ENCODE measurements around the gene MTHFSD.

DNA sequence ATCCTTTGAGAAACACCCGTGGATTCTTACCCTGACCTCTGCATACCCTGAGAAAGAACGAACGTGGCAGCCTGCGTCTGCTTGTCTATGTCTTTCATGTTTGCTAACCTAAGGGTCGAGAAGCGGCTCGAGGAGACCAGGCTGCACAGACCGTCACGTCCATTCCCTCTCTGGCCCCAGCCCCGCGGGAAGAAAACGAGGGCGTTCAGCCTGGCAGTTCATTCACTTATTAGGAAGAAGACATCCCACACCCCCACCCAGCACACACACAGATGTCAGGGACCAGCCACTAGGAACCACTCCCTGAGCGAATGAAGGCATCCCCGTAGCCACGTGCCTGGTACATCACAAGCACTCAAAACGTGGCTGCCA is 655 bp upstream of the MTHFSD start:
- TF ChIP-seq, protein P1, sequence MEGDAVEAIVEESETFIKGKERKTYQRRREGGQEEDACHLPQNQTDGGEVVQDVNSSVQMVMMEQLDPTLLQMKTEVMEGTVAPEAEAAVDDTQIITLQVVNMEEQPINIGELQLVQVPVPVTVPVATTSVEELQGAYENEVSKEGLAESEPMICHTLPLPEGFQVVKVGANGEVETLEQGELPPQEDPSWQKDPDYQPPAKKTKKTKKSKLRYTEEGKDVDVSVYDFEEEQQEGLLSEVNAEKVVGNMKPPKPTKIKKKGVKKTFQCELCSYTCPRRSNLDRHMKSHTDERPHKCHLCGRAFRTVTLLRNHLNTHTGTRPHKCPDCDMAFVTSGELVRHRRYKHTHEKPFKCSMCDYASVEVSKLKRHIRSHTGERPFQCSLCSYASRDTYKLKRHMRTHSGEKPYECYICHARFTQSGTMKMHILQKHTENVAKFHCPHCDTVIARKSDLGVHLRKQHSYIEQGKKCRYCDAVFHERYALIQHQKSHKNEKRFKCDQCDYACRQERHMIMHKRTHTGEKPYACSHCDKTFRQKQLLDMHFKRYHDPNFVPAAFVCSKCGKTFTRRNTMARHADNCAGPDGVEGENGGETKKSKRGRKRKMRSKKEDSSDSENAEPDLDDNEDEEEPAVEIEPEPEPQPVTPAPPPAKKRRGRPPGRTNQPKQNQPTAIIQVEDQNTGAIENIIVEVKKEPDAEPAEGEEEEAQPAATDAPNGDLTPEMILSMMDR (IDR thresholded peaks at IDR 0.05): no peak
- TF ChIP-seq, protein P2, sequence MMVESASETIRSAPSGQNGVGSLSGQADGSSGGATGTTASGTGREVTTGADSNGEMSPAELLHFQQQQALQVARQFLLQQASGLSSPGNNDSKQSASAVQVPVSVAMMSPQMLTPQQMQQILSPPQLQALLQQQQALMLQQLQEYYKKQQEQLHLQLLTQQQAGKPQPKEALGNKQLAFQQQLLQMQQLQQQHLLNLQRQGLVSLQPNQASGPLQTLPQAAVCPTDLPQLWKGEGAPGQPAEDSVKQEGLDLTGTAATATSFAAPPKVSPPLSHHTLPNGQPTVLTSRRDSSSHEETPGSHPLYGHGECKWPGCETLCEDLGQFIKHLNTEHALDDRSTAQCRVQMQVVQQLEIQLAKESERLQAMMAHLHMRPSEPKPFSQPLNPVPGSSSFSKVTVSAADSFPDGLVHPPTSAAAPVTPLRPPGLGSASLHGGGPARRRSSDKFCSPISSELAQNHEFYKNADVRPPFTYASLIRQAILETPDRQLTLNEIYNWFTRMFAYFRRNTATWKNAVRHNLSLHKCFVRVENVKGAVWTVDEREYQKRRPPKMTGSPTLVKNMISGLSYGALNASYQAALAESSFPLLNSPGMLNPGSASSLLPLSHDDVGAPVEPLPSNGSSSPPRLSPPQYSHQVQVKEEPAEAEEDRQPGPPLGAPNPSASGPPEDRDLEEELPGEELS (CRISPR knock-in tag; IDR thresholded peaks at IDR 0.05): no peak
- no peak for TF ChIP-seq MXD4 (CRISPR knock-in tag; IDR thresholded peaks at IDR 0.05; ENCODE audit: borderline replicate concordance)
- TF ChIP-seq, protein P3, sequence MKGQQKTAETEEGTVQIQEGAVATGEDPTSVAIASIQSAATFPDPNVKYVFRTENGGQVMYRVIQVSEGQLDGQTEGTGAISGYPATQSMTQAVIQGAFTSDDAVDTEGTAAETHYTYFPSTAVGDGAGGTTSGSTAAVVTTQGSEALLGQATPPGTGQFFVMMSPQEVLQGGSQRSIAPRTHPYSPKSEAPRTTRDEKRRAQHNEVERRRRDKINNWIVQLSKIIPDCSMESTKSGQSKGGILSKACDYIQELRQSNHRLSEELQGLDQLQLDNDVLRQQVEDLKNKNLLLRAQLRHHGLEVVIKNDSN (CRISPR knock-in tag; IDR thresholded peaks at IDR 0.05): no peak
- TF ChIP-seq, protein P4, sequence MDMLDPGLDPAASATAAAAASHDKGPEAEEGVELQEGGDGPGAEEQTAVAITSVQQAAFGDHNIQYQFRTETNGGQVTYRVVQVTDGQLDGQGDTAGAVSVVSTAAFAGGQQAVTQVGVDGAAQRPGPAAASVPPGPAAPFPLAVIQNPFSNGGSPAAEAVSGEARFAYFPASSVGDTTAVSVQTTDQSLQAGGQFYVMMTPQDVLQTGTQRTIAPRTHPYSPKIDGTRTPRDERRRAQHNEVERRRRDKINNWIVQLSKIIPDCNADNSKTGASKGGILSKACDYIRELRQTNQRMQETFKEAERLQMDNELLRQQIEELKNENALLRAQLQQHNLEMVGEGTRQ (CRISPR knock-in tag; IDR thresholded peaks at IDR 0.05): no peak
- TF ChIP-seq TCF7 (CRISPR knock-in tag; IDR thresholded peaks at IDR 0.05; ENCODE audit: low read depth): no peak
- TF ChIP-seq ESRRA (CRISPR knock-in tag; IDR thresholded peaks at IDR 0.05; ENCODE audit: borderline replicate concordance): no peak
- TF ChIP-seq, protein P5, sequence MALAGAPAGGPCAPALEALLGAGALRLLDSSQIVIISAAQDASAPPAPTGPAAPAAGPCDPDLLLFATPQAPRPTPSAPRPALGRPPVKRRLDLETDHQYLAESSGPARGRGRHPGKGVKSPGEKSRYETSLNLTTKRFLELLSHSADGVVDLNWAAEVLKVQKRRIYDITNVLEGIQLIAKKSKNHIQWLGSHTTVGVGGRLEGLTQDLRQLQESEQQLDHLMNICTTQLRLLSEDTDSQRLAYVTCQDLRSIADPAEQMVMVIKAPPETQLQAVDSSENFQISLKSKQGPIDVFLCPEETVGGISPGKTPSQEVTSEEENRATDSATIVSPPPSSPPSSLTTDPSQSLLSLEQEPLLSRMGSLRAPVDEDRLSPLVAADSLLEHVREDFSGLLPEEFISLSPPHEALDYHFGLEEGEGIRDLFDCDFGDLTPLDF (CRISPR knock-in tag; IDR thresholded peaks at IDR 0.05): no peak
- TF ChIP-seq KAT7 (CRISPR knock-in tag; IDR thresholded peaks at IDR 0.05; ENCODE audit: borderline replicate concordance): no peak
- TF ChIP-seq ZNF416 (CRISPR knock-in tag; IDR thresholded peaks at IDR 0.05): no peak
- TF ChIP-seq GABPB1 (CRISPR knock-in tag; IDR thresholded peaks at IDR 0.05): no peak

Measured in WTC11 (cell line).